ENCODE data around the gene UPF3A.
"Not testable (repeated sequence)": the region's sequence is repeated elsewhere in the genome, so short reads cannot be mapped to it uniquely, and the experiment has no call there.

The UPF3A gene

GRCh38 chr13:114309086-114309485 is 27.7 kb downstream of the UPF3A start:
- no peak for DNase-seq

- peak; percentile 38 for DNase-seq
These were observed 28.5 kb downstream of the UPF3A start for GRCh38 chr13:114309806-114310410.

GRCh38 chr13:114310956-114311355 is 29.6 kb downstream of the UPF3A start:
- no peak for DNase-seq

- DNase-seq = no peak
These were observed 30.0 kb downstream of the UPF3A start for GRCh38 chr13:114311387-114311786.

- DNase-seq = no peak
These were observed 30.5 kb downstream of the UPF3A start for GRCh38 chr13:114311908-114312307.

GRCh38 chr13:114313061-114313860 is 31.9 kb downstream of the UPF3A start:
- no peak for DNase-seq

- DNase-seq = peak; percentile 92
These were observed 32.9 kb downstream of the UPF3A start, which contains the start of gene CHAMP1 for GRCh38 chr13:114314074-114314912. Gene CHAMP1 (plus strand): TSS chr13:114314503. CDS start chr13:114323843, 9,340 bp downstream.

GRCh38 chr13:114315074-114315785 is 33.8 kb downstream of the UPF3A start:
- no peak for DNase-seq

GRCh38 chr13:114318624-114319023 is 37.2 kb downstream of the UPF3A start:
- no peak for DNase-seq

GRCh38 chr13:114319441-114319913 is 38.1 kb downstream of the UPF3A start:
- DNase-seq = no peak

- no peak for DNase-seq
These were observed 38.7 kb downstream of the UPF3A start for GRCh38 chr13:114320065-114320464.

- no peak for DNase-seq
These were observed 39.9 kb downstream of the UPF3A start for GRCh38 chr13:114321256-114321655.

GRCh38 chr13:114323349-114323748 is 41.9 kb downstream of the UPF3A start:
- no peak for DNase-seq

GRCh38 chr13:114324334-114324733 is 42.9 kb downstream of the UPF3A start:
- no peak for DNase-seq

- no peak for DNase-seq
These were observed 44.3 kb downstream of the UPF3A start for GRCh38 chr13:114325729-114326128.

GRCh38 chr13:114328034-114328433 is 46.6 kb downstream of the UPF3A start:
- no peak for DNase-seq

GRCh38 chr13:114328595-114328994 is 47.2 kb downstream of the UPF3A start:
- no peak for DNase-seq

GRCh38 chr13:114330086-114330485 is 48.7 kb downstream of the UPF3A start:
- no peak for DNase-seq

GRCh38 chr13:114333881-114334280 is 52.5 kb downstream of the UPF3A start:
- DNase-seq = not testable (repeated sequence)

GRCh38 chr13:114334305-114335053 is 53.1 kb downstream of the UPF3A start:
- DNase-seq = no peak

GRCh38 chr13:114336457-114336856 is 55.1 kb downstream of the UPF3A start:
- not testable (repeated sequence) for DNase-seq

GRCh38 chr13:114338959-114339358 is 57.6 kb downstream of the UPF3A start:
- DNase-seq = no peak

Measured in DMS53 (cell line).